ENCODE results near the gene SLC9A2. TPM values are rescaled to one million over a fixed set of nuclear protein-coding genes. Genes with fewer than 3 reads are reported as not detected.
A peak's percentile ranks its signal among the peaks of the same experiment; 100 is the strongest.

Gene SLC9A2
- under 1 TPM in 2 of 4 donors, not detected in 2; under 0.01 to 0.28 TPM for total RNA-seq
- polyA plus RNA-seq, result 10 to 100 TPM in 1 of 3 donors, 1 to 10 TPM in 2; 6.0 to 14.0 (median 6.7) TPM

DNA sequence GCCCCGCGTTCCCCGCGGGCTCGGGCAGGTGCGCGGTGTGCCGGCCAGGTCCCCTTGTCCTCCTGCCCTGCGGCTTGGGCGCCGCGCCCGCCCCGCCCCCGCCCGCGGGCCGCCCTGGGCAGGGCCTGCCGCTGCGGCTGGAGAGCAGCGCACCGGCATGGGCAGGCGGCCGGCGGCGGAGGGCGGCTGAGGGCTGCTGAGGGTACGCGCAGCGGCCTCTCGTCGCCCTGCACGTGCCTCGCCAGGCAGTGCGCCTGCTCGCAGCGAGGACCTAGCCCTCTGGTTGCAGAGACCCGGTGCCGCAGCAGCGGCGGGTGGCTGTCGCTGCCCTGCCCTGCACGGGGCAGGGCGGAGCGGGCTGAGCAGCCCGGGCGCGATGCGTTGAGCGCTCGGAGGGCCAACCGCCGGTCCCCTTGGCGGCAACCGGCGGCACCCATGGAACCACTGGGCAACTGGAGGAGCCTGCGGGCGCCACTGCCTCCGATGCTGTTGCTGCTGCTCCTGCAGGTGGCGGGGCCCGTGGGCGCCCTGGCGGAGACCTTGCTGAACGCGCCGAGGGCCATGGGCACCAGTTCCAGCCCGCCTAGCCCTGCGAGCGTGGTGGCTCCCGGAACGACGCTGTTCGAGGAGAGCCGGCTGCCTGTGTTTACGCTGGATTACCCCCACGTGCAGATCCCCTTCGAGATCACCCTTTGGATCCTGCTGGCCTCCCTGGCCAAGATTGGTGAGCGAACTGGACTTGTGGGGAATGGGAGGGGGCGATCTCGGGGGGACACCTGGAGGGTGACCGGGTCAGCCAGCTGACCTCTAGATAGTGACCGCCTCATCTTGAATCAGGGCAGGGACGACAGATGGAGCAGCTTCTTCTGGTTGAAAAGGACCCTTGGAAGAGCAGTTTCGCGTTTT is at the start of gene SLC9A2:
Gene SLC9A2 (plus strand): TSS at position 140 of the 906 bp plus-strand sequence. CDS start 296 bp downstream, at position 436.
- H3K9me3 ChIP-seq, result no peaks in the 10 kb centered on the region
- H3K27ac ChIP-seq, result no peak within 1 kb of the TSS
- TF ChIP-seq EP300 (IDR thresholded peaks at IDR 0.05) (no peak), POLR2AphosphoS5 (IDR thresholded peaks at IDR 0.05) (no peak), POLR2A (IDR thresholded peaks at IDR 0.05) (no peak)
- TF ChIP-seq, protein P1, sequence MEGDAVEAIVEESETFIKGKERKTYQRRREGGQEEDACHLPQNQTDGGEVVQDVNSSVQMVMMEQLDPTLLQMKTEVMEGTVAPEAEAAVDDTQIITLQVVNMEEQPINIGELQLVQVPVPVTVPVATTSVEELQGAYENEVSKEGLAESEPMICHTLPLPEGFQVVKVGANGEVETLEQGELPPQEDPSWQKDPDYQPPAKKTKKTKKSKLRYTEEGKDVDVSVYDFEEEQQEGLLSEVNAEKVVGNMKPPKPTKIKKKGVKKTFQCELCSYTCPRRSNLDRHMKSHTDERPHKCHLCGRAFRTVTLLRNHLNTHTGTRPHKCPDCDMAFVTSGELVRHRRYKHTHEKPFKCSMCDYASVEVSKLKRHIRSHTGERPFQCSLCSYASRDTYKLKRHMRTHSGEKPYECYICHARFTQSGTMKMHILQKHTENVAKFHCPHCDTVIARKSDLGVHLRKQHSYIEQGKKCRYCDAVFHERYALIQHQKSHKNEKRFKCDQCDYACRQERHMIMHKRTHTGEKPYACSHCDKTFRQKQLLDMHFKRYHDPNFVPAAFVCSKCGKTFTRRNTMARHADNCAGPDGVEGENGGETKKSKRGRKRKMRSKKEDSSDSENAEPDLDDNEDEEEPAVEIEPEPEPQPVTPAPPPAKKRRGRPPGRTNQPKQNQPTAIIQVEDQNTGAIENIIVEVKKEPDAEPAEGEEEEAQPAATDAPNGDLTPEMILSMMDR (IDR thresholded peaks at IDR 0.05), result no peak
- peaks cover 14 to 49% (median 23%) of the 10 kb centered on the region in 3 donors for H3K27me3 ChIP-seq
- no peaks in the 10 kb centered on the region for H3K36me3 ChIP-seq
- peaks cover 0 to 20% (median 17%) of the 10 kb centered on the region in 4 donors for H3K4me1 ChIP-seq
- intact Hi-C loops (cut with DNase I), result loop anchor here (10.0 kb wide), 1 partner anchor 145 kb away; the partner anchor contains the start of gene SLC9A4
- WGBS, 2 donors, result 1 to 3% methylated on average over 85 of the region's 85 CpGs
- DNase-seq, result no peak
- H3K4me3 ChIP-seq, result peak within 1 kb of the TSS in 3 of 4 donors; percentile 38 to 53 (median 48)

DNA sequence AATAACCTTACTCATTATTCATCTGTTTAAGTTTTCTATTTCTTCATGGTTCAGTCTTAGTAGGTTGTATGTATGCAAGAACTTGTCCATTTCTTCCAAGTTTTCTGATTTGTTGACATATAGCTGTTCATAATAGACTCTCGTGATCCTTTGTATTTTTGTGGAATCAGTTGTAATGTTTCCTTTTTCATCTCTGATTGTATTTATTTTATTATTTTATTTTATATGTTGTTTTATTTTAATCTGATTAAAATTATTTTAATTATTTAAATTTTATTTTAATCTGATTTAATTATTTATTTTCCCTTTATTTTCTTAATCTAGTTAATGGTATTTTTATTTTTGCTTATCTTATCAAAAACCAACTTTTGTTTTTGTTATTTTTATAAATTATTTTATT is 43.5 kb upstream of the SLC9A2 start:
- WGBS, 2 donors, result 95 to 98% methylated on average over 1 of the region's 1 CpG
- intact Hi-C loops (cut with DNase I), result no loop called here
- Histone ChIP-seq H3K36me3 (no peaks in the 10 kb centered on the region), H3K27ac (no peak overlapping the region), H3K27me3 (no peaks in the 10 kb centered on the region), H3K4me3 (no peak overlapping the region), H3K4me1 (no peaks in the 10 kb centered on the region), H3K9me3 (peaks cover 0 to 3% (median 0%) of the 10 kb centered on the region in 4 donors)
- TF ChIP-seq, protein P1 (IDR thresholded peaks at IDR 0.05), result no peak
- TF ChIP-seq POLR2AphosphoS5 (IDR thresholded peaks at IDR 0.05) (no peak), POLR2A (IDR thresholded peaks at IDR 0.05) (no peak), EP300 (IDR thresholded peaks at IDR 0.05) (no peak)
- DNase-seq, result no peak

DNA sequence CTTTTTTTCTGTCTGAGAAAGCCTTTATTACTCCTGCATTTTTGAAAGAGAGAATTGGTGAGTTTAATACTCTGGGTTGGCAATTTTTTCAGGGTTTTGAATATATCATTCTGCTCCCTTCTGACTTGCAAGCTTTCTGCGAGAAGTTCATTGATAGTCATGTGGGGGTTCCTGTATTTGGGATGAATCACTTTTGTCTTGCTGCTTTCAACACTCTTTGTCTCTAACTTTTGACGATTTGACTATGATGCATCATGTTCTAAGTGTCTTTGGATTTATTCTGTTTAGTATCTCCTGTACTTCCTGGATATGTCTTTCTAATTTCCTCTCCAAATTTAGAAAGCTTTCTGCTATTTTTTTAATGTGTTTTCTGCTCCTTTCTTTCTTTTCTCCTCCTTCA is 41.0 kb upstream of the SLC9A2 start:
- WGBS, 2 donors, result 90 to 91% methylated on average over 2 of the region's 2 CpGs
- Histone ChIP-seq H3K4me3 (no peak overlapping the region), H3K9me3 (peaks cover 0 to 3% (median 0%) of the 10 kb centered on the region in 4 donors), H3K36me3 (no peaks in the 10 kb centered on the region), H3K27me3 (no peaks in the 10 kb centered on the region), H3K27ac (no peak overlapping the region), H3K4me1 (no peaks in the 10 kb centered on the region)
- TF ChIP-seq POLR2AphosphoS5 (IDR thresholded peaks at IDR 0.05) (no peak), POLR2A (IDR thresholded peaks at IDR 0.05) (no peak), EP300 (IDR thresholded peaks at IDR 0.05) (no peak)
- TF ChIP-seq, protein P1 (IDR thresholded peaks at IDR 0.05), result no peak
- no peak for DNase-seq
- intact Hi-C loops (cut with DNase I), result no loop called here

- H3K4me1 ChIP-seq, result no peaks in the 10 kb centered on the region
- no peak for DNase-seq
- no peaks in the 10 kb centered on the region for H3K27me3 ChIP-seq
- no peaks in the 10 kb centered on the region for H3K36me3 ChIP-seq
- TF ChIP-seq EP300 (IDR thresholded peaks at IDR 0.05) (no peak), POLR2AphosphoS5 (IDR thresholded peaks at IDR 0.05) (no peak), POLR2A (IDR thresholded peaks at IDR 0.05) (no peak)
- TF ChIP-seq, protein P1 (IDR thresholded peaks at IDR 0.05), result no peak
- H3K27ac ChIP-seq, result no peak overlapping the region
- no peaks in the 10 kb centered on the region for H3K9me3 ChIP-seq
- H3K4me3 ChIP-seq, result no peak overlapping the region
- intact Hi-C loops (cut with DNase I), result no loop called here
Observed at GRCh38 chr2:102581911-102582310, 37.4 kb upstream of the SLC9A2 start.

Data from sigmoid colon (tissue), 7 donors.